ENCODE results near the gene UVRAG.

The UVRAG gene

DNA sequence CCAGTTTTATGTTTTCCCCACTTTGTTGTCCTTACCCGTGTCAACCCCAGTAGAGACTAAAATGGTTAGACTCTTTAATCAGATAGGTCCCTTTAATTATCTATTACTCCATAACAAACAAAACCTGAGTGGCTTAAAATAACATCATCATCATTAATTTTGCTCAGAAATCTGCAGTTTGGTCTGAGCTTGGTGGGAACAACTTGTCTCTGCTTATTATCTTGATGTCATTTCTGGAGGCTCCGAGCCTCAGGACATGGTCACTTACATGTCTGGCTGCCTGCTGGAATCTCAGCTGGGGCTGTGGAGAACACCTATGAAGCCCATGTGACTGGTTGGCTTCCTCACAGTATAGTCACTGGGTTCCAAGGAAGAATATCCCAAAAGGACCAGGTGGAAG lies 26.7 kb downstream of the UVRAG start:
- H3K9ac ChIP-seq (ENCODE audit: low read length), result no peak overlapping the region
- no peaks in the 10 kb centered on the region for H3K27me3 ChIP-seq (ENCODE audit: low read depth, low read length)
- H3K4me3 ChIP-seq (ENCODE audit: low read length), result no peak overlapping the region
- no peak for TF ChIP-seq CTCF (IDR thresholded peaks at IDR 0.05; ENCODE audit: low read depth, low read length)
- TF ChIP-seq EZH2phosphoT487 (IDR thresholded peaks at IDR 0.05; ENCODE audit: low read depth), result no peak
- H3K4me1 ChIP-seq (ENCODE audit: low read length), result peaks cover 11% of the 10 kb centered on the region
- H3K36me3 ChIP-seq (replicated peaks; ENCODE audit: low read depth, low read length), result peaks cover 37% of the 10 kb centered on the region
- no peak overlapping the region for H2AFZ ChIP-seq (ENCODE audit: low read depth, low read length)
- H3K79me2 ChIP-seq (ENCODE audit: low read length), result peaks cover 100% of the 10 kb centered on the region
- H3K4me2 ChIP-seq (ENCODE audit: low read length), result no peak overlapping the region
- H3K9me3 ChIP-seq (ENCODE audit: insufficient read depth, low read length), result no peaks in the 10 kb centered on the region
- no peak overlapping the region for H3K27ac ChIP-seq (ENCODE audit: low read length)
- peaks cover 87% of the 10 kb centered on the region for H4K20me1 ChIP-seq (ENCODE audit: insufficient read depth, low read length)

- Histone ChIP-seq H3K9ac (ENCODE audit: low read length) (no peak overlapping the region), H4K20me1 (ENCODE audit: insufficient read depth, low read length) (peaks cover 89% of the 10 kb centered on the region), H3K27ac (ENCODE audit: low read length) (no peak overlapping the region), H2AFZ (ENCODE audit: low read depth, low read length) (no peak overlapping the region), H3K36me3 (replicated peaks; ENCODE audit: low read depth, low read length) (peaks cover 30% of the 10 kb centered on the region), H3K4me3 (ENCODE audit: low read length) (no peak overlapping the region), H3K4me2 (ENCODE audit: low read length) (no peak overlapping the region), H3K79me2 (ENCODE audit: low read length) (peaks cover 100% of the 10 kb centered on the region), H3K9me3 (ENCODE audit: insufficient read depth, low read length) (no peaks in the 10 kb centered on the region), H3K4me1 (ENCODE audit: low read length) (no peaks in the 10 kb centered on the region), H3K27me3 (ENCODE audit: low read depth, low read length) (no peaks in the 10 kb centered on the region)
- no peak for TF ChIP-seq EZH2phosphoT487 (IDR thresholded peaks at IDR 0.05; ENCODE audit: low read depth)
- no peak for TF ChIP-seq CTCF (IDR thresholded peaks at IDR 0.05; ENCODE audit: low read depth, low read length)
These were observed 30.3 kb downstream of the UVRAG start for GRCh38 chr11:75845324-75845723.

DNA sequence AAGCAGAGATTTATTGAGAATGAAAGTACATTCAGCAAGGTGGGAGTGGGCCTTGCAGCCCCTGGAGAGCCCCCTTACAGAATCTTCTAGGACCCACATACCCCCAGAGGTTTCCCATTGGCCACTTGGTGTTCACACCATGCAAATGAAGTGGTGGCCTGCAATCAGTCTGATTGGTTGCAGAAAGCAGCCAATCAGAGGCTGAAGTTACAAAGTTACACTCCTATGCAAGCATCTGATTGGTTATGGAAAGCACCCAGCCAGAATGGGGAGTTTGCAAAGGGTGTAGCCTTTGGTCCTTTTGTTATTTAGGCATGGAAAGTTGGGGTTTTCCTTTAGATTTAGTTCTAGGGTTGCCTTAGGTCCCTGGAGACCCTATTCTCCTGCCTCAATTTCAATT lies 34.9 kb downstream of the UVRAG start:
- Histone ChIP-seq H3K9ac (ENCODE audit: low read length) (no peak overlapping the region), H3K27me3 (ENCODE audit: low read depth, low read length) (no peaks in the 10 kb centered on the region), H3K4me1 (ENCODE audit: low read length) (no peaks in the 10 kb centered on the region), H3K9me3 (ENCODE audit: insufficient read depth, low read length) (no peaks in the 10 kb centered on the region), H3K4me3 (ENCODE audit: low read length) (no peak overlapping the region), H3K27ac (ENCODE audit: low read length) (no peak overlapping the region), H4K20me1 (ENCODE audit: insufficient read depth, low read length) (peaks cover 77% of the 10 kb centered on the region), H3K4me2 (ENCODE audit: low read length) (no peak overlapping the region), H3K36me3 (replicated peaks; ENCODE audit: low read depth, low read length) (peaks cover 32% of the 10 kb centered on the region), H3K79me2 (ENCODE audit: low read length) (peaks cover 92% of the 10 kb centered on the region), H2AFZ (ENCODE audit: low read depth, low read length) (no peak overlapping the region)
- TF ChIP-seq CTCF (IDR thresholded peaks at IDR 0.05; ENCODE audit: low read depth, low read length) (no peak), EZH2phosphoT487 (IDR thresholded peaks at IDR 0.05; ENCODE audit: low read depth) (no peak)

- Histone ChIP-seq H4K20me1 (ENCODE audit: insufficient read depth, low read length) (peaks cover 76% of the 10 kb centered on the region), H3K9ac (ENCODE audit: low read length) (no peak overlapping the region), H3K36me3 (replicated peaks; ENCODE audit: low read depth, low read length) (peaks cover 32% of the 10 kb centered on the region), H3K27me3 (ENCODE audit: low read depth, low read length) (no peaks in the 10 kb centered on the region), H3K27ac (ENCODE audit: low read length) (no peak overlapping the region), H3K4me3 (ENCODE audit: low read length) (no peak overlapping the region), H3K79me2 (ENCODE audit: low read length) (peaks cover 92% of the 10 kb centered on the region), H3K4me1 (ENCODE audit: low read length) (no peaks in the 10 kb centered on the region), H2AFZ (ENCODE audit: low read depth, low read length) (no peak overlapping the region), H3K4me2 (ENCODE audit: low read length) (no peak overlapping the region), H3K9me3 (ENCODE audit: insufficient read depth, low read length) (no peaks in the 10 kb centered on the region)
- TF ChIP-seq CTCF (IDR thresholded peaks at IDR 0.05; ENCODE audit: low read depth, low read length) (no peak), EZH2phosphoT487 (IDR thresholded peaks at IDR 0.05; ENCODE audit: low read depth) (no peak)
These were observed 35.8 kb downstream of the UVRAG start for GRCh38 chr11:75850787-75851186.

All from OCI-LY3 (cell line).